GM18867 (cell line): ENCODE results near the gene MITF.
"Not testable (repeated sequence)": the region's sequence is repeated elsewhere in the genome, so short reads cannot be mapped to it uniquely, and the experiment has no call there.

ENCODE experiments used
- ATAC-seq: cut with Tn5 transposase; IDR thresholded peaks from one replicate; pipeline ENCODE4 v1.9.1; 2021; ENCODE audit warnings: mild to moderate bottlenecking, moderate library complexity; ENCODE audit not compliant: unreplicated experiment

MITF gene

GRCh38 chr3:69906351-69906966 lies 167.2 kb downstream of the MITF start:
- ATAC-seq: no peak

- ATAC-seq: no peak
Measured at GRCh38 chr3:69907554-69907953, 168.3 kb downstream of the MITF start.

GRCh38 chr3:69909859-69910258 lies 170.6 kb downstream of the MITF start:
- ATAC-seq: not testable (repeated sequence)

- ATAC-seq: no peak
Measured at GRCh38 chr3:69913422-69913821, 174.2 kb downstream of the MITF start.

DNA sequence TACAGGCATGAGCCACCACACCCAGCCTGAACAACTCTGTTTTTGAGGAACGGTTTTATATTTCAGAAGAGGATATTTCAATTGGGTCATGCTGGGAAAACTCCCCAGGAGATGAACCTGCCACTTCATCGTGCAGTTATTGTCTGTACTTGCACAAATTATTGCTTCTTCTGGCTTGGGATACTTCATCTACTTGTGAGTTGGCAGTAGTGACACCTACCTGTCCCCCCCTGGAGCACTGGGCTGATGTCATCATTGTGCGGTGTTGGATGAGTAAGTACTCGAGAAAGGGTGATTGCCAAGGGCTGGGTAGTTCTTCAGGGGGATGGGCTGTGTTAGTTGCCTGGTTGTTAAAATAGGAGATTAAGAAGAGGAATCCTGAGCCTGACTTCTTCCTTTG lies 175.1 kb downstream of the MITF start:
- ATAC-seq: no peak

- ATAC-seq: no peak
Measured at GRCh38 chr3:69915726-69916125, 176.5 kb downstream of the MITF start.

DNA sequence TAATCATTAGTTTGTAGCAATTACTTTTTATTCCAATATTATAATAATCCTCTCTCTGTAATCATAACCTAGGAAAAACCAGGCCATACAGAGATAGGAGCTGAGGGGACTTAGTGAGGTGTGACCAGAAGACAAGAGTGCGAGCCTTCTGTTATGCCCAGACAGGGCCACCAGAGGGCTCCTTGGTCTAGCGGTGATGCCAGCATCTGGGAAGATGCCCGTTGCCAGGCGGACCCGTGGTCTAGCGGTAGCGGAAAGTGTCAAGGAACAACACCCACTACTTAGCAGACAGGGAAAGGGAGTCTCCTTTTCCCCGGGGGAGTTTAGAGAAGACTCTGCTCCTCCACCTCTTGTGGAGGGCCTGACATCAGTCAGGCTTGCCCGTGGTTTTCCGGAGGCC lies 180.7 kb downstream of the MITF start:
- ATAC-seq: not testable (repeated sequence)

GRCh38 chr3:69921651-69922050 lies 182.4 kb downstream of the MITF start:
- no peak for ATAC-seq

- no peak for ATAC-seq
Measured at GRCh38 chr3:69922521-69923000, 183.3 kb downstream of the MITF start.

- ATAC-seq: no peak
Measured at GRCh38 chr3:69925506-69925905, 186.2 kb downstream of the MITF start.

GRCh38 chr3:69926385-69926784 lies 187.1 kb downstream of the MITF start:
- no peak for ATAC-seq

DNA sequence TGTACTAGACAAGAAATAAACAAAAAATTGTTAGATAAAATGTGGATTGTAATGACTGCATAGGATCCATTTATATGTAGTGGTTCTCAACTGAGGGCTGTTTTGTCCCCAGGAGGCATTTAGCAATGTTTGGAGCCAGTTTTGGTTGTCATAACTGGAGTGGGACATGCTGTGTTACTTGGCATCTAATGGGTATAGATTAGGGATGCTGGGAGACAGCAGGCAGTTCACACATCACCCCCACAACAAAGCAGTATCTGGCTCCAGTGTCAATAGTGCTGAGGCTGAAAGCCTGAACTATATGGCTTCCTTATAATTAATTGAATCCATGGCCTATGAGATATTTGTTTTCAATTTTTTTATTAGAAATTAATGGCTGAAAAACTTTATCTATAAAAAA lies 188.3 kb downstream of the MITF start:
- no peak for ATAC-seq

- ATAC-seq: no peak
Measured at GRCh38 chr3:69929019-69929418, 189.8 kb downstream of the MITF start.

DNA sequence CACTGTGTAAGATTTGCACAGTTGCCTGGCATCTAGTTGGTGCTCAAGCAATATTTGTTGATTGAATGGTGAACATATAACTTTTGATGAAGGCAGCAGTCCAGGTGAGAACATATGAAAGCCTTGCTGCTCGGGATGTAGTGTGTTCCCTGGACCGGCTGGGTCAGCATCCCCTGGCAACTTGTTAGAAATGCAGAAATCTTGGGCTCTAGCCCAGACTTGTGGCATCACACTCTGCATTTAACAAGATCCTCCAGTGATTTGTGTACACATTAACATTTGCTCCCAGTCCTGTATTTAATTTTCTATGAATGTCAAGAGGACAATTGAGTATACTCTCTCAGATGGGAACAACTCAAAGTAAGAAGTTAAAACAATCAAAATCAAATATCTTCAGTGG lies 191.3 kb downstream of the MITF start:
- no peak for ATAC-seq

DNA sequence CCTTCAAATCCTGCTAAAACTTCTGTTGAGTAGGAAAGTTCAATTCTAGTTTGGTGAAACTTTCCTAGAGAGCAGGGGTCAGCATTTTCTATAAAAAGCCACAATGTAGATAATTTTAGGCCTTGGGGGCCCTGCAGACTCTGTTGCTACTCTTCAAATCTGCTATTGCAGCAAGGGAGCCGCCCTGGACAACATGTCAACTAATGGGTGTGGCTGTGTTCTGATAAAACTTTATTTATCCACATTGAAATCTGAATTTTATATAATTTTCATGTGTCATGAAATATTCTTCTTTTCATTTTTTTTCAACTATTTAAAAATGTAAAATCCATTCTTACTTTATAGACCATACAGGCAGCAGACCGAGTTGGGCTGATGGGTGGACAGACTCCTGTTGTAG lies 192.8 kb downstream of the MITF start:
- no peak for ATAC-seq

DNA sequence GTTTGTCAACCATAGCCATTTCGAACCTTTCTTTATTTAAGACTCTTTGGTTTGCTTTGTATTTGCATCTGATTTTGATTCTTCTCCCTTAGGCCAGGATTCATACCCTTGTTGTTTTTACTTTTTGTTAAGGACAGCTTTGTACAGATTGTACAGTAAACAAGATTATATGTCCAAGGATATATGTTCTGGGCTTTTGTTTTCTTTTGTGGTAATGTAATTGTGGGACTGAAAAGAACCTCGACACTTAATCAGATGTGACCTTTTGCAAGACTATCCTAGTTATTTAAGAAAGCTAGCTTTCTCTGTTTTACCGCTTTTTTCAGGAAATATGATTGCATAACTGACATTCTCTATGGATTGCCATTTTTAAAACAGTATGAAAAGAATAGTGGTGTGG lies 193.2 kb downstream of the MITF start:
- no peak for ATAC-seq

- ATAC-seq: no peak
Measured at GRCh38 chr3:69934398-69934797, 195.1 kb downstream of the MITF start.

- no peak for ATAC-seq
Measured at GRCh38 chr3:69936266-69936665, 197.0 kb downstream of the MITF start.

DNA sequence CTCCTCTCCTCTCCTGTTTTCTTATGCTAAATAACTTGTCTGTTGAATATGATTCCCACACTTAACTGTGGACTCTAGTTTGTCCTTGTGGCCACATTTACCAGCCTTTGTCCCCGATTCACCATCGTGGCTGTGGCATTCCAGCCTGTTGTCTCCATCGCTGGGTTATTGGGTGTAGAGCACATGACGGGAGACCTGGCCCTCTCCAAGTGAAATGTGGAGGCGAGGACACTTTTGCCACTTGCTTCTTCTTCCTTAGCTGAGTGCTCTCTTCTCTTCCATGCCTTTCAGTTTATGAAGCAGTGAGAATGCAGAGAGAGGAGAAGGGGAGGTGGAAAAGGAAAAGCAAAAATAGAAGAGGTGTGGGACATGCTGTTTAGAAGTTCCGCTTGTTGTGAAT lies 198.8 kb downstream of the MITF start:
- ATAC-seq: no peak

- ATAC-seq: no peak
Measured at GRCh38 chr3:69938931-69939330, 199.7 kb downstream of the MITF start.

- ATAC-seq: no peak
Measured at GRCh38 chr3:69941037-69941436, 201.8 kb downstream of the MITF start.

DNA sequence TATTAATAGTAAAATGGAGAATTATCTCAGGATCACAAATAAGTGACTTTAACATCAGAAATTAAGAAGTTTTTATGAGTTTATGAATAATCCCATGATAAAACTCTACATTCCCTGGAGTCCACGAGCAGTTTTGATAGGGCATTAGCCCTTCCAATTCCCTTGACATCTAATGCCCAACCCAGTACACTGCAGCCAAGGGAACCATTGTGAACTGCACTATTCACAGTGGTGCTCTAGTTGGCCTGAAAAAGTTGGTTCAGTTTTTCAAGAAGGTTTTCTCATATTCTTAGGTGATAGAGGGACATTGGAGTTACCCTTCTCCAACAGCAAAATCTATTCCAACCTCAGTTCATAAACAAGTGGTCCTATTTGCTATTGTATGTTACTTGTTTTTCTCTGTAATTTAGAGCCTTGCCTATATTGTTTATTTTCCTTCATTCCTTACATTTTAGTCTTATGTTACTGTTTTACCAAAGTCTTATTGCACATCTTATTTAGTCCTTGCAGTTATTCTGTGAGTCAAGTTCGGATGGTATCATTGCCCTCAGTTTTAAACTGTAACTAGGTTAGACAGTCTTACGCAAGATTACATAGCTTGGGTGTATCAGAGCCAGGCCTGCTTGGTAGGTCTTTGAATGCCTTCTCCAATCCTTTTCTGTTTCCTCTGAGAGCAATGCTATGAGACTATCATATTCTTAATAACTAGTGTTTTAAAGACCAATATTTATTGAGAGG lies 202.3 kb downstream of the MITF start:
- no peak for ATAC-seq
